PC-3 (cell line): ENCODE measurements around the gene GAS7.

Experiments
- CTCF ChIP-seq: fragments of 300-600 bp; sonication (generic); conservative IDR thresholded peaks from 2 replicates; pipeline ENCODE4 v1.5.1; 2017; ENCODE audit warnings: antibody characterized with exemption, low read depth, mild to moderate bottlenecking, low read length
- EZH2 ChIP-seq: fragments of 300-600 bp; sonication (generic); IDR thresholded peaks from one replicate; pipeline ENCODE4 v1.6.1; 2017; ENCODE audit warnings: antibody characterized with exemption, mild to moderate bottlenecking, low read length; ENCODE audit not compliant: unreplicated experiment
- EZH2phosphoT487 ChIP-seq: fragments of 300-600 bp; sonication (generic); IDR thresholded peaks from 2 replicates; pipeline ENCODE4 v1.6.1; 2018; ENCODE audit warnings: mild to moderate bottlenecking, antibody characterized with exemption, low read length, borderline replicate concordance

GRCh38 chr17:10025976-10026901, 172.2 kb downstream of the GAS7 start:
- TF ChIP-seq EZH2 (no peak), CTCF (no peak), EZH2phosphoT487 (no peak)
